ENCODE measurements around the gene ACTA1.
"Not testable (repeated sequence)": the region's sequence is repeated elsewhere in the genome, so short reads cannot be mapped to it uniquely, and the experiment has no call there.

The ACTA1 gene

GRCh38 chr1:229407206-229408026, 26.5 kb downstream of the ACTA1 start:
- DNase-seq, result no peak

- no peak for DNase-seq
Measured at GRCh38 chr1:229406798-229407197, 27.1 kb downstream of the ACTA1 start.

GRCh38 chr1:229403573-229403972, 30.3 kb downstream of the ACTA1 start:
- DNase-seq, result no peak

GRCh38 chr1:229402993-229403392, 30.9 kb downstream of the ACTA1 start:
- no peak for DNase-seq

GRCh38 chr1:229402329-229402728, 31.6 kb downstream of the ACTA1 start:
- not testable (repeated sequence) for DNase-seq

- DNase-seq, result no peak
Measured at GRCh38 chr1:229397762-229398161, 36.1 kb downstream of the ACTA1 start.

- DNase-seq, result no peak
Measured at GRCh38 chr1:229396585-229397206, 37.2 kb downstream of the ACTA1 start.

- DNase-seq, result not testable (repeated sequence)
Measured at GRCh38 chr1:229394517-229394916, 39.4 kb downstream of the ACTA1 start.

- DNase-seq, result no peak
Measured at GRCh38 chr1:229392936-229393335, 41.0 kb downstream of the ACTA1 start.

GRCh38 chr1:229390130-229390529, 43.8 kb downstream of the ACTA1 start:
- no peak for DNase-seq

- DNase-seq, result no peak
Measured at GRCh38 chr1:229388897-229389580, 44.9 kb downstream of the ACTA1 start.

GRCh38 chr1:229385853-229386456, 47.9 kb downstream of the ACTA1 start:
- no peak for DNase-seq

GRCh38 chr1:229384822-229385221, 49.1 kb downstream of the ACTA1 start:
- DNase-seq, result no peak

- no peak for DNase-seq
Measured at GRCh38 chr1:229383961-229384360, 49.9 kb downstream of the ACTA1 start.

- no peak for DNase-seq
Measured at GRCh38 chr1:229383188-229383587, 50.7 kb downstream of the ACTA1 start.

Data from T-helper 9 cell (primary cell).